Epithelial cell of proximal tubule (primary cell): ENCODE results near the gene TMEM108. TPM values are rescaled to one million over a fixed set of nuclear protein-coding genes. Genes with fewer than 3 reads are reported as not detected.

Experiments used
- DNase-seq: peaks from one replicate; pipeline ENCODE4 v3.0.0-alpha.2; 2011; ENCODE audit warnings: low read depth
- H3K4me3 ChIP-seq: 2 replicates; pipeline ENCODE4 v1.5.1; 2011; ENCODE audit warnings: low read depth, mild to moderate bottlenecking, low read length
- total RNA-seq: library from RNA; depleted of rRNA; stranded (reverse); fragments of >200 nt; gene quantifications from 2 replicates; pipeline ENCODE4 v1.2.3, GENCODE V29; 2015
- TF ChIP-seq, protein P1 (sequence below): conservative IDR thresholded peaks from 2 replicates; pipeline ENCODE4 v1.5.1; 2012; ENCODE audit warnings: low read depth, mild to moderate bottlenecking, low read length

Gene TMEM108
- total RNA-seq, 1 donor from 2014 or later: 1.7 TPM

DNA sequence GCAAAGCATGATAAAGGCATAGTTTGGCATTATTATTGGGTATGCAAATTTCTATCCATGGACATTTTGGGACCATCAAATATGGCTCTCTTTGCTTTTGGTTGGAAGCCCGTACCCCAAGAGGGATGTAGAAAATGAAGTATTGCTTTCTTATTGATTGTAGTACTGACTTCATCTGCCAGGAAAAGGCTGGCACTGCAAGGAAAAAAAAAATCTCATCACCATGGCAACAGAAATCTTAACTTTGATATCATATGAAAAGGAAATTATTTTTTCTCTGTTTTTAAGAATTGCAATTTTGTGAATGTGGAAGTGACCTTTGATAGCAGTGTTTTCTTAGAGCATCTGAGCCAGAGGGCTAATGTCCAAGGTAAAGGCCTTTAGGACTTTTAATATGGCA lies 151.7 kb downstream of the TMEM108 start:
- H3K4me3 ChIP-seq: no peak overlapping the region

DNA sequence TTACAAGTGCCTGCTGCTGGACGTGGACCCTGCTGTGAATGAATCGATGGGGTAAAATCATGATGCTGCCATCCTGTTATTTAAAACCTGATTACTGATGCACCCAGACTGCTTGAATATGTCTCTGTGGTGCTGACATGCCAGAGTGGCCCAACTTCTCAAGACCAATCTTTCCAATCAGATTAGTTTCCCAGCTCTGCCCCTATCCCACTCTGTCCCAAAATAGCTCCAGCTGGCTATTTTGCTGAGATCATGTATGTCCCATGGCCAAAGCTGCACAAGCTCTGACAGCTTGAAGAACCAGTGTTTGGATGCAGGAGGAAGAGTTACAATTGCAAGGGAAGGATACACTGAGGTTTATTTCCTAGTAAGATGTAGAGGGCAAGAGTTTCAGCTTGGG lies 153.6 kb downstream of the TMEM108 start:
- no peak for DNase-seq
- H3K4me3 ChIP-seq: no peak overlapping the region
- TF ChIP-seq, protein P1, sequence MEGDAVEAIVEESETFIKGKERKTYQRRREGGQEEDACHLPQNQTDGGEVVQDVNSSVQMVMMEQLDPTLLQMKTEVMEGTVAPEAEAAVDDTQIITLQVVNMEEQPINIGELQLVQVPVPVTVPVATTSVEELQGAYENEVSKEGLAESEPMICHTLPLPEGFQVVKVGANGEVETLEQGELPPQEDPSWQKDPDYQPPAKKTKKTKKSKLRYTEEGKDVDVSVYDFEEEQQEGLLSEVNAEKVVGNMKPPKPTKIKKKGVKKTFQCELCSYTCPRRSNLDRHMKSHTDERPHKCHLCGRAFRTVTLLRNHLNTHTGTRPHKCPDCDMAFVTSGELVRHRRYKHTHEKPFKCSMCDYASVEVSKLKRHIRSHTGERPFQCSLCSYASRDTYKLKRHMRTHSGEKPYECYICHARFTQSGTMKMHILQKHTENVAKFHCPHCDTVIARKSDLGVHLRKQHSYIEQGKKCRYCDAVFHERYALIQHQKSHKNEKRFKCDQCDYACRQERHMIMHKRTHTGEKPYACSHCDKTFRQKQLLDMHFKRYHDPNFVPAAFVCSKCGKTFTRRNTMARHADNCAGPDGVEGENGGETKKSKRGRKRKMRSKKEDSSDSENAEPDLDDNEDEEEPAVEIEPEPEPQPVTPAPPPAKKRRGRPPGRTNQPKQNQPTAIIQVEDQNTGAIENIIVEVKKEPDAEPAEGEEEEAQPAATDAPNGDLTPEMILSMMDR: no peak

More for the DNA sequence above, 151.7 kb downstream of the TMEM108 start:
- TF ChIP-seq, protein P1: no peak
- DNase-seq: no peak

DNA sequence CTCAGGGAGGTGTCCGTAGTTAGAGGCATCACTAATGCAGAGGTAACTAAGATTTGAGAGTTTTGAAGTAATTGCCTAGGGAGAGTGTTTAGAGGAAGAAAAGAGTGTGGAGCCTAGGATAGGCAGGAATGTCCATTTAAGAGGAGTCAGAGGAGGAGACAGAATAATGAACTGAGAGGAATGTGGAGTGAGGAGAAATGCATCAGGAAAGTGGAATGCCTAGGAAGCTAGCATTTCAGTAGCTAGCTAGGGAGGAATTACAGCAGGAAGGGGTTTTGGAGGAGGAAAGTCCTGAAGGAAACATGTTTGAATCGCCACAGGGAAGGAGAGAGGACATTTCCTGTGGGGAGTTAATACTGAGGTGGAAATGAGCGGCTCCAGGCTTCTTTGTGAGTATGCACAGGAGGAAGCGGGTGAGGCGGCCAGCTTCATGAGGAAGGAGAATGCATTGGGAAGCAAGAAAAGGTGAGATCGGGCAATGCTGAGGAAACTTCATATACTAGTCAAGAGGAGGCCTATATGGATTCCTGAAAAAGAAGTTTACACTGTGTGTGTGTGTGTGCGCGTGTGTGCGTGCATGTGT lies 154.3 kb downstream of the TMEM108 start:
- DNase-seq: no peak
- H3K4me3 ChIP-seq: no peak overlapping the region
- TF ChIP-seq, protein P1: no peak

DNA sequence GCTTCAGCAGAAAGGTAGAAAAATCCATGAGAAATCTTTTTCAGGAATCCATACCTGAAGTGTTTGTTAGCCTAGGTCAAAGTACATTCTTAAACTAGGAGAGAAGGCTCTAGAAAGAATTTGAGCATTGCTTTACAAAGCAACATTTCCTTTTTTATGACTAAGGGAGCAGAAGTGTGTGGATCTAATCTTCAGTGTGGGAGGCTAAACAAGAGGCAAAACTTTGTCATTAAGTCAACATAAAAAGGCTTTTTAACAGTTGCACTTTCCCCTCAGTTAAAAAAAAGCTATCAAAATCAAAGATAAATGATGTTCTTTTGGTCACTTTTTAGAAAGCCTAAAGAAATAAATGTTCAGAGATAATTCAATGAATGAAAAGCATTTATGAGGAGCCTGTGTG lies 154.8 kb downstream of the TMEM108 start:
- no peak overlapping the region for H3K4me3 ChIP-seq
- TF ChIP-seq, protein P1: no peak
- DNase-seq: no peak

DNA sequence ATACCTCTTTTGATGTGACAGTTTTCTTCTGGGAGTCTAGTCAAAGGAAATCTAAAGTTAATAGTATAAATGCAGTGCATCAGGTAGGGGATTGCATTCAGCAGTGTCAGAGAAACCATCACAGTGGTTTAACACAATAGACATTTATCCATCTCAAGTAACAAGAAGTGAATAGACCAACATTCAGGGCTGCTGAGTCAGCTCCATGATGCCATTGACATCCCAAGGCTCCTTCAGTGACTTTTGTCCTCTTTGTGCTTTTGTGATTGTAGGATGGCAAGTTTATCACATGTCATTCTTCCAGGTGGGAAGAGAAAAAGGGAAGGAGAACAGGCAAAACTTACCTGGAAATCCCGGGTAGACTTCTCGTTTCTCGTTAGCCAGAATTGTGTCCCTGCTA lies 158.3 kb downstream of the TMEM108 start:
- TF ChIP-seq, protein P1: no peak
- DNase-seq: no peak
- H3K4me3 ChIP-seq: no peak overlapping the region

DNA sequence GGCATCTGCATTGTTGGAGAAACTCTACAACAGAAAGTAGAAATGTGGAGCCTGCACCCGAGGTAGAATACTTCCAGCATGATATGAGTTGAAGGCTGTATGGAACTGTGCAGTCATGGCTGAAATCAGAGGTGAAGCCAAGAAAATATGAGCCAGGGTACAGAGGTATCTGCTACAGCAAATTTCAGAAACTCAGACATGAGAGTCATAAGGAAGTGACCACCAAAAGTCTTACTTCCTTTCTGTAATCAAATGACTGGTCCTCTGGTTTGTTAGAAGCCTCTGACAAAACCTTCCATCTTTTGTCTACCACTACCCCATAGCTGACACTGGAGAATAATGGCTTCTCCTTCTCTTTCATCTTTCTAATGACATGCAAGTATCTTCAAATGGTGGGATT lies 159.4 kb downstream of the TMEM108 start:
- DNase-seq: no peak
- no peak overlapping the region for H3K4me3 ChIP-seq
- TF ChIP-seq, protein P1: no peak

DNA sequence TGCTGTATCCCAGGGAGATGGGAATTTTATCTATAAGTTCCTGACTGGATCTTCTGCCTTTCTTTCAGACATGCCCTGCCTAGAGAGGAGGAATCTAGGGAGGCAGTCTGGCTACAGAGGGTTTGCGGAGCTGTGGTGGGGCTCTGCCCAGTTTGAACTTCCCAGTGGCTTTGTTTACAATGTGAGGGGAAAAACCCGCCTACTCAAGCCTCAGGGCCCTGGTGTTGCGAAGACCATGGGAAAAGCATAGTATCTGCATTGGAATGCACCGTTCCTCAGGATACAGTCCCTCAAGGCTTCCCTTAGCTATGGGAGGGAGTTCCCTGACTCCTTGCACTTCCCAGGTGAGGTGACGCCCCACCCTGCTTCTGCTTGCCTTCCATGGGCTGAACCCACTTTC lies 168.7 kb downstream of the TMEM108 start:
- DNase-seq: no peak
- H3K4me3 ChIP-seq: no peak overlapping the region
- TF ChIP-seq, protein P1: no peak
